GM20000 (cell line): ENCODE measurements around the gene SEC22C.

ENCODE experiments used
- DNase-seq: peaks from one replicate; pipeline ENCODE4 v3.0.0; 2012; ENCODE audit warnings: low spot score
- TF ChIP-seq, protein P1 (sequence below): IDR thresholded peaks from 2 replicates; pipeline ENCODE4 v1.5.1; 2012; ENCODE audit warnings: mild to moderate bottlenecking, control low read depth; ENCODE audit errors: extremely low read depth, missing control alignments

SEC22C gene, protein sequence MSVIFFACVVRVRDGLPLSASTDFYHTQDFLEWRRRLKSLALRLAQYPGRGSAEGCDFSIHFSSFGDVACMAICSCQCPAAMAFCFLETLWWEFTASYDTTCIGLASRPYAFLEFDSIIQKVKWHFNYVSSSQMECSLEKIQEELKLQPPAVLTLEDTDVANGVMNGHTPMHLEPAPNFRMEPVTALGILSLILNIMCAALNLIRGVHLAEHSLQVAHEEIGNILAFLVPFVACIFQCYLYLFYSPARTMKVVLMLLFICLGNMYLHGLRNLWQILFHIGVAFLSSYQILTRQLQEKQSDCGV

DNA sequence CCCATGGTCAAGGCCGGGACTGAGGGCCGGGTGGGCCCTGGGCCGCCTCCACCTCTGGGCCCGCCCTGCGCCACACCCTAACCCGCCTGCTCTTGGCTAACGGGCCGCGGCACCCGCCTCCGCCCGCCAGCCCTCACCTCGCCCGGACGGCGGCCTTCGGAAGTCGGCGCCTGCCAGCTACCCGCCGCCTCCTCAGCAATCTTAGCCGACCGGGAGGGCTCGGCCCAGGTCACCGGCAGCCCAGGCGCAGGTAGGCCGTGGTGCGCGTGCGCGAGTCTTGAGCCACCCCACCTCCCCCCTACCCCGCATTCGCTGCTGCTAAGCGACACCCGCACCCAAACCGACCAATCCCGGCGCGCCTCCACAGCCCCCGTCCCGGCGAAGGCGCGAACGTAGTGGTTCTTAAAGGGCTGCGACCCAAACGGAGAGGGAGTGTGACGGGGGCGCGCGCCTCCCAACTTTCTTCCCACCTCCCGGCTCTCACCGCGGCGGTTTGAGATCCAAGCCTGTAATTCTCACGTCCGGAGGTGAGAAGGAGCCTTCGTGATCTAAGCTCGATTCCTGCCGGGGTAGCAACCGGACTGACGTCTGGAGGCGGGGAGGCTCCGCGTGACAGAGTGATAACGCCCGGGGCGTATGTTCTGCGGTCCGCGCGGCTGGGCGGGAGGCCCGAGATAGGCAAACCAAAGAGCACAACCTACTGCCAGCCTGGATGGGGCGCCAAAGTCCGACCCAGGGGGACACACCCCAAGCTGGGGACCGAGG, at the start of gene SEC22C:
SEC22C (minus strand) TSS at position 259 of the 765 bp plus-strand sequence. CDS start 12,921 bp downstream, outside the sequence.
- peak; percentile 98 for DNase-seq
- TF ChIP-seq, protein P1, sequence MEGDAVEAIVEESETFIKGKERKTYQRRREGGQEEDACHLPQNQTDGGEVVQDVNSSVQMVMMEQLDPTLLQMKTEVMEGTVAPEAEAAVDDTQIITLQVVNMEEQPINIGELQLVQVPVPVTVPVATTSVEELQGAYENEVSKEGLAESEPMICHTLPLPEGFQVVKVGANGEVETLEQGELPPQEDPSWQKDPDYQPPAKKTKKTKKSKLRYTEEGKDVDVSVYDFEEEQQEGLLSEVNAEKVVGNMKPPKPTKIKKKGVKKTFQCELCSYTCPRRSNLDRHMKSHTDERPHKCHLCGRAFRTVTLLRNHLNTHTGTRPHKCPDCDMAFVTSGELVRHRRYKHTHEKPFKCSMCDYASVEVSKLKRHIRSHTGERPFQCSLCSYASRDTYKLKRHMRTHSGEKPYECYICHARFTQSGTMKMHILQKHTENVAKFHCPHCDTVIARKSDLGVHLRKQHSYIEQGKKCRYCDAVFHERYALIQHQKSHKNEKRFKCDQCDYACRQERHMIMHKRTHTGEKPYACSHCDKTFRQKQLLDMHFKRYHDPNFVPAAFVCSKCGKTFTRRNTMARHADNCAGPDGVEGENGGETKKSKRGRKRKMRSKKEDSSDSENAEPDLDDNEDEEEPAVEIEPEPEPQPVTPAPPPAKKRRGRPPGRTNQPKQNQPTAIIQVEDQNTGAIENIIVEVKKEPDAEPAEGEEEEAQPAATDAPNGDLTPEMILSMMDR: no peak

DNA sequence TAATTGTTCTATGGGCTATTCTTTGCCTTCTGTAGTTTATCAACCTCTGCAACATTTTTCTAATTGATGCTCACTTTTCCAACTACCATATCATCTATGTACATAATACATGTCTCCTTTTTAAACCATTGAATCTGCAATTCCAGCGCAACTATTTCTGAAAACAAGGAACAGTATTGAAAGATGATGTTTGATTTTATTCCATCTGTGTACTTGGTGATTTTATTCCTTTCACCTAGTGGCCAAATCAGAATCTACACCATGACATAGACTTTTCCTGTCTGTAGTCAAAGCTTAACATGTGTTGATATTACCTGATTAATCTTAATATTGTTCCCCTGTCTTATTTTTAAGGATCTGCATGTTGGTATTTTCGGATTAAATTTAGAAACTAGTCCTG, 31.7 kb upstream of the SEC22C start:
- DNase-seq: no peak
- TF ChIP-seq, protein P1: no peak

DNA sequence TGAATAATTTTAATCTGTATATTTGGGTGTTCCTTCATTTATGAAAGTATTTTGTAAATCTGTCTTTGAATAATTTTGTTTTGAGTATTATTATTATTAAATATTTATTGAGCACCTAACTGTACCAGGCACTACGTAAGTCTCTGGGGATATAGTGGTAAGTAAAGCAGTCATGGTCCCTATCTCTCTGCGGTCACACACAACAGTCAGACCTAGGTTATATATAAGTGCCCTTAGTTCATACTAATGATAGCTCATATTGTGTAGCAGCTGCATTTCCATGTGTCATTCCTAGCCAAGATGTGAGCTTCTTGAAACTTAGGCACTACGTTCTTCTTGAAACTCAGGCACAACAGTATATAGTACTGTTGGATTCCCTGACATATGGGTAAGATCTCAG, 31.2 kb upstream of the SEC22C start:
- peak; percentile 20 for DNase-seq
- TF ChIP-seq, protein P1: no peak

DNA sequence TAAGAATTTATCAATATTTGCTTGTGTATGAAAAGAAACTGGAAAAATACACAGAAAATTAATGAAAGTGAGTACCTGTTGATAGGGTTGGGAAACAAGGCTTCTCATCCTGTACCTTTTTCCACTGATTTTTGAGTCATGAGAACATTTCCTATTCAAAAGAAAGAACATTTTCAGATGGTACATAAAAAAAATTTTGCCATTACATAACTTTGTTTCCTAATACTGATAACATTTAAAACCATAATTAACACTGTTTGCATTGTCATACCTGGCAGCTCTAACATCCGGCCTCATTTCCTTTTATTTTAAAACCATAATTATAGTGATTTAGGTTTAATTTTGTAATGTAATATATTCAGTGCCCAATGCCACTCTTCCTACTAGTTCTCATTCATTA, 30.4 kb upstream of the SEC22C start:
- DNase-seq: no peak
- TF ChIP-seq, protein P1: no peak

DNA sequence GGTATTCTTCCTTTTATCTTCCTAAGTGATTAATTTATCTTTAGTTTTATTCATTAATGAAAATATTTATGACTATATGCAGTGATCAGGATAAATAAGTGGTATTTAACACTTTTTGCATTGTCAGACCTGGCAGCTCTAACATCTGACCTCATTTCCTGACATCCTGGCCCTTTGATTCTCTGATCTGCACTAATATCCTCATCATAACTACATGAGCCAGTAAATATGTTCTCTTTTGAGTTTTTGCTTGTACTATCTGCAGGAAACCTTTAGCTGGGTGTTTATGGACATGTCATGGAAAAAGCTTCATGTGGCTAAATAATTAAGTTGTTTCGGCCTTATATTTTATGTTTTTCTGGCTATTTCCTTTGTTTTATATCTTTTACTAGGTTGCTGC, 29.2 kb upstream of the SEC22C start:
- no peak for DNase-seq
- TF ChIP-seq, protein P1: no peak

DNA sequence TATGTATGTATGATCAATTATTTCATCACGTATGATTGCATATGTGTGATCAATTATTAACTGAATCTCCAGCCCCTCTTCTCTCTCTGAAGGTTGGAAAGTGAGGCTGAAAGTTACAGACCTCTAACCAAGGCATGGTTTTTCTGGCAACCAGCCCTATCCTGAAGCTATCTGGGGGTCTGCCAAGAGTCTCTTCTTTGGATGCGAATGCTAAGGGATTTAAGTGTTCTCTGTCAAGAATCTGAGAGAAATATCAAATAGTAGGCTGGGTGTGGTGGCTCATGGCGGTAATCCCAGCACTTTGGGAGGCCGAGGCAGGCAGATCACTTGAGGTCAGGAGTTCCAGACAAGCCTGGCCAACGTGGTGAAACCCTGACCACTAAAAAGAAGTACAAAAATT, 26.8 kb upstream of the SEC22C start:
- TF ChIP-seq, protein P1: no peak
- no peak for DNase-seq

DNA sequence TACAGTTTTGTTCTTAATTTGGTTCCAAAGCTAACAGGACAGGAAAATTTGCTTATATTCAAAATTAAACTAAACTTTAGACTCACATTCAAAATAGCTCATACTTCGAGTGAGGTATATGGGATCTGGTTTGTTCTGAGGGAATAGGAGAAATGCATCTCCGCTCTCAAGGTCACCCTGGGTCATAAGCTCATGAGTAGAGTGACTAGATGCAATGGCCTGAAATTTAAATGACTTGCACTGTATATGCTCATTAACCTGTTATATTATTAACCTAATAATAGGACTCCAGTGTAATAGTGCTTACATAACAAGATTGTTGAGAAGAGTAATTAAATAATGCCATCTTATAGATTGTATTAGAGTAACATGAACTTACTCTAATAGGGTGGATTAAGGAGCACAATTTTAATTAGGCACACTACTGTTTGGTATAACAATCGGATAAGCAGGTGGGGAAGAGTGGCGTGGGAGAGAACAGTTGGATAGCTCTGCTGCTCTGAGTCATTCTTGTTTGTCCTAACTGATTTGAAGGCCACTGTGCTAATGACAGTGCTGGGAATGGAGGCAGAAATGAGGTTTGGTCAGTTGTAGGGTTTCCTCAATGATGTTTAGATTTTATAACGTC, 23.9 kb upstream of the SEC22C start:
- no peak for DNase-seq
- TF ChIP-seq, protein P1: no peak
